ENCODE results near the gene WWOX. TPM values are rescaled to one million over a fixed set of nuclear protein-coding genes. Genes with fewer than 3 reads are reported as not detected.

WWOX gene
- total and polyA plus RNA-seq, 2 of the 8 experiments (the other 6 are each of a cell fraction or from before 2014, with no cell fraction given) = 5.4 to 16.7 TPM

DNA sequence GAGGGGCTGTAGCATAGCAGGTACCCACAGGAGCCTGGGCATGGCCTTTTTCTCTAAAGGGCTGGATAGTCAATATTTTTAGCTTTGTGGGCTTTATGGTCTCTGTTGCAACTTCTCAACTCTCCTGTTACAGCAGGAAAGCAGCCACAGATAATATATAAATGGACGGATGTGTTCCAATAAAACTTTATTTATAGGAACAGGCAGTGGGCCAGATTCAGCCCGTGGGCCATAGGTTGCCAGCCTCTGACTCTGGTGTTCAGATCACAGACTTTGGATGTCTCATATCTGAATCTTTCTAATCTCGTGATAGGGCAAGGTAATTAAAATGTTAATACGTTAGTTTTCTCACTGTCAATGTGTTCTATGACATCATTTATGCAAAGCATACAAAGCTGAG is 136.4 kb downstream of the WWOX start:
- H2BK15ac ChIP-seq (ENCODE audit: low read length) = no peak overlapping the region
- no peak for FAIRE-seq

More for the DNA sequence above, 136.4 kb downstream of the WWOX start:
- ChIA-PET CTCF (ENCODE audit: partially characterized antibody) (interaction anchor here (0.5 to 1.7 kb wide), 11 partner anchors 14 to 125 kb away, joined by 3 to 6 read pairs (median 4); no protein-coding TSS in a partner anchor), POLR2A (ENCODE audit: partially characterized antibody) (interaction anchor here (0.7 kb wide), 1 partner anchor 690 kb away, joined by 3 read pairs; no protein-coding TSS in a partner anchor)
- no peak overlapping the region for H3K18ac ChIP-seq (ENCODE audit: extremely low read depth, low read length)
- H4K8ac ChIP-seq (ENCODE audit: extremely low read depth, insufficient read depth, low read length) = no peak overlapping the region
- no peaks in the 10 kb centered on the region; a peak in 1 of 7 replicates for H3K4me1 ChIP-seq (replicated peaks in 1 of 4; ENCODE audit: control insufficient read depth in 3 of 4, insufficient read depth in 4 of 4, low read length in 3 of 4)
- no peak overlapping the region for H4K91ac ChIP-seq (replicated peaks; ENCODE audit: insufficient read length, low read length)
- H3K9ac ChIP-seq (replicated peaks in 1 of 4; ENCODE audit: extremely low read depth in 1 of 4, low read depth in 3 of 4, low read length in 3 of 4) = no peak overlapping the region
- H3K23me2 ChIP-seq (ENCODE audit: low read depth, low read length) = no peaks in the 10 kb centered on the region
- H3K4me2 ChIP-seq (ENCODE audit: insufficient read depth in 1 of 2, low read depth in 2 of 2, low read length in 2 of 2) = no peak overlapping the region
- H2BK12ac ChIP-seq (ENCODE audit: low read depth, low read length) = no peak overlapping the region
- no peak overlapping the region for H3K14ac ChIP-seq (ENCODE audit: insufficient read length)
- H3K9me3 ChIP-seq (ENCODE audit: insufficient read depth in 2 of 2, low read depth in 1 of 2, low read length in 1 of 2) = no peaks in the 10 kb centered on the region
- H4K5ac ChIP-seq (ENCODE audit: insufficient read length, low read depth, low read length) = no peak overlapping the region
- no peak overlapping the region for H2BK5ac ChIP-seq (ENCODE audit: low read depth, low read length)
- H3K79me2 ChIP-seq (ENCODE audit: control insufficient read depth in 1 of 2, insufficient read depth in 2 of 2, low read length in 2 of 2) = no peaks in the 10 kb centered on the region
- 73% methylated on average over 4 of the region's 4 CpGs; no CpG with 5 or more reads in 1 of the 2 experiments for WGBS, 2 experiments (ENCODE audit: extremely low coverage in 1 of 2, insufficient coverage in 1 of 2, insufficient read length in 1 of 2, insufficient replicate concordance in 2 of 2, low coverage in 1 of 2, low lambda C conversion rate in 2 of 2, missing lambda C conversion rate in 1 of 2)
- no peak overlapping the region for H3K23ac ChIP-seq (ENCODE audit: insufficient read length)
- H3K4ac ChIP-seq (replicated peaks; ENCODE audit: insufficient read length, low read depth, low read length) = no peak overlapping the region
- no peaks in the 10 kb centered on the region for H3K27me3 ChIP-seq (replicated peaks in 1 of 4; ENCODE audit: control insufficient read depth in 3 of 4, extremely low read depth in 1 of 4, insufficient read depth in 3 of 4, low read length in 3 of 4)
- H4K20me1 ChIP-seq (replicated peaks in 1 of 2; ENCODE audit: control insufficient read depth in 1 of 2, insufficient read depth in 2 of 2, low read length in 2 of 2) = no peaks in the 10 kb centered on the region
- H3K56ac ChIP-seq (replicated peaks; ENCODE audit: insufficient read length, low read depth, low read length) = no peak overlapping the region
- H2AFZ ChIP-seq (ENCODE audit: low read length) = no peak overlapping the region
- no peak for DNase-seq (ENCODE audit: low read depth in 1 of 2, low spot score in 2 of 2)
- H3K4me3 ChIP-seq (ENCODE audit: extremely low read depth in 1 of 4, insufficient read depth in 2 of 4, low read depth in 3 of 4, low read length in 4 of 4) = no peak overlapping the region
- H2BK120ac ChIP-seq (replicated peaks; ENCODE audit: low read depth, low read length) = no peak overlapping the region
- H3K36me3 ChIP-seq (ENCODE audit: control insufficient read depth in 2 of 4, insufficient read depth in 4 of 4, low read length in 3 of 4) = no peaks in the 10 kb centered on the region
- TF ChIP-seq SAP30 (IDR thresholded peaks at IDR 0.05; ENCODE audit: insufficient read depth, insufficient replicate concordance, low read length) = no peak
- no peak for TF ChIP-seq GABPA (IDR thresholded peaks at IDR 0.05; ENCODE audit: borderline replicate concordance, insufficient read depth, low read length)
- no peak for TF ChIP-seq EGR1 (IDR thresholded peaks at IDR 0.05; ENCODE audit: borderline replicate concordance, low read depth, low read length)
- no peak overlapping the region for H2BK20ac ChIP-seq (ENCODE audit: low read length)
- H3K79me1 ChIP-seq (ENCODE audit: low read depth, low read length) = no peaks in the 10 kb centered on the region
- no peak overlapping the region for H2AK5ac ChIP-seq (ENCODE audit: low read depth, low read length)
- H3K27ac ChIP-seq (ENCODE audit: low read depth, low read length) = no peak overlapping the region

All from H1 (cell line).